Measurements from ENCODE around the gene MCU.

Gene MCU

DNA sequence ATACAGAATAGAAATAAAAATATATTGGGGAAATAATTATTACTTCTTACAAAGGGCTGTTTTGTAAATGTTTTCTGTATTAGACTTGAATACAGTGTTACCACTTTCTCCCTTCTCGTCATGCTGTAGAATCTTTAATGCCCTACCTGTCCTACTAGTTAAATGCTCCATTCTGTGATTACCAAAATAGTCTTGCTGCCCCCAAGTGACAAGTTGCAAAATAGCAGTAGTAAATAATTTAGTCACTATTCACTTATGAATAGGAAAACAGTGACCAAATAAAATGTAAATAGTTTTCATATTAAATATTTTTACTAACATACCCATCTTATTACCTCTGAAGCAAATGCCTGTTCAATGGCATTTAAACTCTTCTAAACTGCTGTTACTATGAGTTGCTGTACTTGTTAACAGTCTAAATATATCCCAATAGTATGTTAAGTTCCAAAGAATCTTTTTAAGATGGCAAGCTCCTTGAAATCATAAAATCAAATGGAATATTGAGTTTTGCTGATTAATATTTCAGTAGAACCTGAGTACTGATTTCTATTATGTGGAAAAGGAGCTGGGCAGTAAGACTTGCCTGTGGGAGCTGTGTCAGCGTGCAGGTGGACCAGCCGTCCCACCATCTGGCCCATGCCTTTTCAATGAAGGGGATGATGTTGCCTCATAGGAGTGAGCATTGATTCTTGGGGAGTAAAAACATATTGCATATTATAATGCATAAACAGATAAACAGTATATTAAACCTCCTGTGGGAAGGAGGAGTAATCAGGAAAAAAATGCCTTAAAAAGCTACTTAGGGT, 183.5 kb downstream of the MCU start:
- no peak for TF ChIP-seq POLR2AphosphoS5 (IDR thresholded peaks at IDR 0.05; ENCODE audit: low read depth, low read length)
- no peak for TF ChIP-seq TAF1 (IDR thresholded peaks at IDR 0.05; ENCODE audit: borderline replicate concordance, low read depth, low read length)
- TF ChIP-seq POLR2A (IDR thresholded peaks at IDR 0.05; ENCODE audit: low read depth, low read length), result no peak
- FAIRE-seq, result peak; percentile 51
- no peak for DNase-seq (ENCODE audit: insufficient read length)

DNA sequence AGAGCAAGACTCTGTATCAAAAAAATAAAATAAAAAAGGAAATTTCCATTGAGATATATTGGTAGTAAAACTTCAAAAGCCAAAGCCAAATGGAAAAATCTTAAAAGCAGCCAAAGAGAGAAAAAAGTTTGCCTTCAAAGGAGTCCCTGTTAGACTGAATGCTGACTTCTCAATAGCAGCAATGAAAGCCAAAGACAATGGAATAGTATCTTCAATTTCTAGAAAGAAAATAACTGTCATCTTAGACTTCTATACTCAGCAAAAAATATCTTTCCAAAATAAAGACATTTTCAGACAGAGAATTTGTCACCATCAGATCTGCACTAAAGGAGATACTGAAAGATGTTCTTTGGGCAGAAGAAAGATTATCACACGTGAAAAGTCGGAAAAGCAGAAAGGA, 187.3 kb downstream of the MCU start:
- no peak for TF ChIP-seq POLR2A (IDR thresholded peaks at IDR 0.05; ENCODE audit: low read depth, low read length)
- TF ChIP-seq POLR2AphosphoS5 (IDR thresholded peaks at IDR 0.05; ENCODE audit: low read depth, low read length), result no peak
- no peak for TF ChIP-seq TAF1 (IDR thresholded peaks at IDR 0.05; ENCODE audit: borderline replicate concordance, low read depth, low read length)
- DNase-seq (ENCODE audit: insufficient read length) (no peak), FAIRE-seq (no peak)

DNA sequence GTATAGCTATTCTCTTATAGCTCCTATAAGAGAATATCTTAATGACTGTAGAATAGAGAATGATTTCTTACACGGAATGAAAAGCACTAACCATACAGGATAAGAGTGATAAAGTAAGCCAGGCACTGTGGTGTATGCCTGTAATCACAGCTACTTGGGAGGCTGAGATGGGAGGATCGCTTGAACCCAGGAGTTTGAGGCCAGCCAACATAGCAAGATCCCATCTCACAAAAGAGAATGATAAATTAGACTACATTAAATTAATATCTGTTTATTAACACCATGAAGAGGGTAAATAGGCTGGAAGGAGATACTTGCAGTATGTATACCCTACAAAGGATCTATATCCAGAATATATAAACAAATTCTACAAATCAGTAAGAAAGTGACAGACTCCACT, 189.3 kb downstream of the MCU start:
- DNase-seq (ENCODE audit: insufficient read length) (no peak), FAIRE-seq (no peak)
- TF ChIP-seq POLR2AphosphoS5 (IDR thresholded peaks at IDR 0.05; ENCODE audit: low read depth, low read length) (no peak), POLR2A (IDR thresholded peaks at IDR 0.05; ENCODE audit: low read depth, low read length) (no peak), TAF1 (IDR thresholded peaks at IDR 0.05; ENCODE audit: borderline replicate concordance, low read depth, low read length) (no peak)

GRCh38 chr10:72883861-72884260, 191.9 kb downstream of the MCU start:
- no peak for FAIRE-seq
- DNase-seq (ENCODE audit: insufficient read length), result no peak
- no peak for TF ChIP-seq TAF1 (IDR thresholded peaks at IDR 0.05; ENCODE audit: borderline replicate concordance, low read depth, low read length)
- no peak for TF ChIP-seq POLR2A (IDR thresholded peaks at IDR 0.05; ENCODE audit: low read depth, low read length)
- TF ChIP-seq POLR2AphosphoS5 (IDR thresholded peaks at IDR 0.05; ENCODE audit: low read depth, low read length), result no peak

DNA sequence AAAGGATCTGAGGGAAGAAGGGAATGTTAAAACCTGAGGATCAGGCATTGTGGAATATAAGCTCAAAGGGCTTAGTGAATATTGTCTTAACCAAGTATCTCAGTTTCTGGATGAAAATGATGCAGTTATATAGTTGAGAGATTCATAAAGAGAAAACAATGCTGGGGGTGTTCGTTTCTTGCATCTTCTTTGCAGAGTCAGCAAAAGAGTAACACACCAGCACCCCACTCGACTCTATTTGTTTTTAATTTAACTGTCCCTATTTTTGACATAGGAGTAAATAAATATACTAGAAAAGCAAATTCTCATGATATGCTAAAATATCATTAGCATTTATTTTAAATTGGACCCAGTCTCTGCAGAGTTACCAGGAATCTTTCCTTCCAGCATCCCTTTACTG, 194.0 kb downstream of the MCU start:
- TF ChIP-seq POLR2A (IDR thresholded peaks at IDR 0.05; ENCODE audit: low read depth, low read length), result no peak
- no peak for TF ChIP-seq TAF1 (IDR thresholded peaks at IDR 0.05; ENCODE audit: borderline replicate concordance, low read depth, low read length)
- TF ChIP-seq POLR2AphosphoS5 (IDR thresholded peaks at IDR 0.05; ENCODE audit: low read depth, low read length), result no peak
- no peak for FAIRE-seq
- DNase-seq (ENCODE audit: insufficient read length), result no peak

- no peak for DNase-seq (ENCODE audit: insufficient read length)
- TF ChIP-seq TAF1 (IDR thresholded peaks at IDR 0.05; ENCODE audit: borderline replicate concordance, low read depth, low read length) (no peak), POLR2AphosphoS5 (IDR thresholded peaks at IDR 0.05; ENCODE audit: low read depth, low read length) (no peak), POLR2A (IDR thresholded peaks at IDR 0.05; ENCODE audit: low read depth, low read length) (no peak)
- FAIRE-seq, result no peak
Observed at GRCh38 chr10:72886621-72887020, 194.7 kb downstream of the MCU start.

DNA sequence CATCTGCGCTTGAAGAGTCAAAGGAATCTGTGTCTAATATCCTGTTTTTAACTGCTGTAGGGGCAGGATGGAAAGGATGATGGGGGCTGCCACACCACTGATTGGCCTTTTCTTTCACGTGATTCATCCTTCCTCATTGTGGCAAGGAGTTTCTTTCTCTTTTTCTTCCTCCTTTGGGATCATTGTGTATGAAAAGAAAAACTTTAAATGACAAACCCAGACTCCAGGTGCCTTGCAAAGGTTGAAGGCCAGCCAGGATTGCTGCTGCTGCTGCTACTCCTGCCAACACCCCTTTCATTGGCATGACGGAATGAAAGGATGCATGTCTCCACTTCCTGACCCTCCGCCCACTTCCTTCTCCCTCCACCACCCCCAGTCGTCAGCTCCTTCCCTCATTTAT, 195.1 kb downstream of the MCU start:
- DNase-seq (ENCODE audit: insufficient read length) (no peak), FAIRE-seq (no peak)
- no peak for TF ChIP-seq TAF1 (IDR thresholded peaks at IDR 0.05; ENCODE audit: borderline replicate concordance, low read depth, low read length)
- TF ChIP-seq POLR2AphosphoS5 (IDR thresholded peaks at IDR 0.05; ENCODE audit: low read depth, low read length), result no peak
- no peak for TF ChIP-seq POLR2A (IDR thresholded peaks at IDR 0.05; ENCODE audit: low read depth, low read length)

- TF ChIP-seq TAF1 (IDR thresholded peaks at IDR 0.05; ENCODE audit: borderline replicate concordance, low read depth, low read length), result no peak
- TF ChIP-seq POLR2A (IDR thresholded peaks at IDR 0.05; ENCODE audit: low read depth, low read length), result no peak
- no peak for DNase-seq (ENCODE audit: insufficient read length)
- FAIRE-seq, result no peak
Observed at GRCh38 chr10:72888151-72888638, 196.3 kb downstream of the MCU start.

- no peak for DNase-seq (ENCODE audit: insufficient read length)
- TF ChIP-seq POLR2A (IDR thresholded peaks at IDR 0.05; ENCODE audit: low read depth, low read length) (no peak), TAF1 (IDR thresholded peaks at IDR 0.05; ENCODE audit: borderline replicate concordance, low read depth, low read length) (no peak), POLR2AphosphoS5 (IDR thresholded peaks at IDR 0.05; ENCODE audit: low read depth, low read length) (no peak)
- no peak for FAIRE-seq
Observed at GRCh38 chr10:72889391-72889831, 197.5 kb downstream of the MCU start.

GRCh38 chr10:72890086-72890485, 198.1 kb downstream of the MCU start:
- no peak for TF ChIP-seq POLR2AphosphoS5 (IDR thresholded peaks at IDR 0.05; ENCODE audit: low read depth, low read length)
- TF ChIP-seq TAF1 (IDR thresholded peaks at IDR 0.05; ENCODE audit: borderline replicate concordance, low read depth, low read length), result no peak
- no peak for TF ChIP-seq POLR2A (IDR thresholded peaks at IDR 0.05; ENCODE audit: low read depth, low read length)
- FAIRE-seq, result no peak
- DNase-seq (ENCODE audit: insufficient read length), result no peak

GRCh38 chr10:72893136-72893798, 201.3 kb downstream of the MCU start, which contains the start of gene OIT3:
OIT3 (plus strand) TSS chr10:72893739; CDS start chr10:72893799, 60 bp downstream.
- no peak for DNase-seq (ENCODE audit: insufficient read length)
- TF ChIP-seq POLR2A (IDR thresholded peaks at IDR 0.05; ENCODE audit: low read depth, low read length) (no peak), TAF1 (IDR thresholded peaks at IDR 0.05; ENCODE audit: borderline replicate concordance, low read depth, low read length) (no peak), POLR2AphosphoS5 (IDR thresholded peaks at IDR 0.05; ENCODE audit: low read depth, low read length) (no peak)
- FAIRE-seq, result no peak

Data from GM12892 (cell line).